Ectodermal cell (in vitro differentiated cells): ENCODE data around the gene TRPM8.

ENCODE experiments used
- H3K27ac ChIP-seq: 2 replicates; pipeline ENCODE4 v1.7.0; 2013; ENCODE audit warnings: mild to moderate bottlenecking, low read depth, low read length; ENCODE audit not compliant: insufficient read depth, poor library complexity, severe bottlenecking
- H3K27me3 ChIP-seq: 2 replicates; pipeline ENCODE4 v1.7.0; 2013; ENCODE audit warnings: mild to moderate bottlenecking, low read length; ENCODE audit not compliant: insufficient read depth, control insufficient read depth, poor library complexity, severe bottlenecking
- H3K36me3 ChIP-seq: one replicate; pipeline ENCODE4 v1.7.0; 2013; ENCODE audit warnings: low read length; ENCODE audit not compliant: control insufficient read depth, insufficient read depth
- H3K4me1 ChIP-seq: one replicate; pipeline ENCODE4 v1.7.0; 2013; ENCODE audit warnings: low read length; ENCODE audit not compliant: control insufficient read depth, insufficient read depth
- H3K4me3 ChIP-seq: 2 replicates; pipeline ENCODE4 v1.7.0; 2013; ENCODE audit warnings: low read depth, low read length, control low read depth; ENCODE audit not compliant: insufficient read depth
- H3K9me3 ChIP-seq: 2 replicates; pipeline ENCODE4 v1.7.0; 2013; ENCODE audit warnings: mild to moderate bottlenecking, low read length, moderate library complexity; ENCODE audit not compliant: control insufficient read depth
- WGBS, 2 experiments: methylation state at CpG; one replicate each; pipeline ENCODE4 v1.1.7; 2013; ENCODE audit warnings: missing lambda C conversion rate in 2 of 2; 5-methylcytosine and 5-hydroxymethylcytosine counted together

TRPM8 gene

DNA sequence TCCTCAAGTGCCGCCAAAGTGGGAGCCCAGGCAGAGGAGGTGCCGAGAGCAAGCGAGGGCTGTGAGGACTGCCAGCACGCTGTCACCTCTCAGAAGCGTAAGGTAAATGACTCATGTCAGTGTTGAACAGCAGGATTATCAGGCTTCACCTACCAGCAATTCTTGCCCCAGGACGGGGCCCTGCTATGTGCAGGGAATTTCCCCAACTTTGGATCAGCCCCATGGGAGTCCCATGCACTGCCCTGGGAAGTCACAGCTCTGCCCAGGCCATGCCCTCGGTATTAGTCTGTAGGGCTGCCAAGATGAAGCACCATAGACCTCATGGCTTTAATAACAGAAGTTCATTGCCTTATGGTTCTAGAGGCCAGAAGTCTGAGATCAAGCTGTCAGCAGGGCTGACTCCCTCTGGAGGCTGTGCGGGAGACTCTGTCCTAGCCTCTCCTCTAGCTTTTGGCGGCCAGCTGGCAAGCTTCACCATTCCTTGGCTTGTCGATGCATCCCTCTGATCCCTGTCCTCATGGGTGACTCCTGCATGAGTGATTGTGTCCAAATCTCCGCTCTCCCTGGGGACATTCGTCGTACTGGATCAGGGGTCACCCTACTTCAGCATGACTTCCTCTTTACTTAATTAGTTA, 55.9 kb downstream of the TRPM8 start:
- Histone ChIP-seq H3K36me3 (no peaks in the 10 kb centered on the region), H3K27ac (no peak overlapping the region), H3K9me3 (no peaks in the 10 kb centered on the region), H3K4me1 (no peaks in the 10 kb centered on the region), H3K27me3 (no peaks in the 10 kb centered on the region), H3K4me3 (no peak overlapping the region)
- 94% methylated on average over 13 of the region's 13 CpGs for WGBS, 2 experiments

DNA sequence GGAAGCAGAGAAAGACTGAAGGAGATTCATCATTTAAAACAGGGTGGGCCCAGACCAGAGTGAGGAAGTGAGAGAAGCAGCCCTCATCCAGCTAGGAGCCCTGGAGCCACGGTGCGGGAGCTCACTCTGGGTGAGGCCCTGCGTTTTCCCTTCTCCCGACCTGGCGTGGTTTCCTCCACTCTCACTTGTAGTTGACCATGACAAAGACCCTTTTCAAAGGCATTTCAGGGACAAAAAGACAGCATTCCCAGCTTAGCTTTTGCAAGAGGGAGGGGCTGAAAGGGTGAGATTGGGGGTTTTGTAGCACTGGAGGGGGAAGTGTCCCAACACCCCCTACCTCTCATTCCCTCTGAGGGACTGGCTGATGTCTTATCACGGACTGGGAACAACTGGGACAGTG, 56.6 kb downstream of the TRPM8 start:
- Histone ChIP-seq H3K27ac (no peak overlapping the region), H3K4me3 (no peak overlapping the region), H3K27me3 (no peaks in the 10 kb centered on the region), H3K9me3 (no peaks in the 10 kb centered on the region), H3K36me3 (no peaks in the 10 kb centered on the region), H3K4me1 (no peaks in the 10 kb centered on the region)
- 70 to 81% methylated on average over 6 of the region's 6 CpGs for WGBS, 2 experiments

DNA sequence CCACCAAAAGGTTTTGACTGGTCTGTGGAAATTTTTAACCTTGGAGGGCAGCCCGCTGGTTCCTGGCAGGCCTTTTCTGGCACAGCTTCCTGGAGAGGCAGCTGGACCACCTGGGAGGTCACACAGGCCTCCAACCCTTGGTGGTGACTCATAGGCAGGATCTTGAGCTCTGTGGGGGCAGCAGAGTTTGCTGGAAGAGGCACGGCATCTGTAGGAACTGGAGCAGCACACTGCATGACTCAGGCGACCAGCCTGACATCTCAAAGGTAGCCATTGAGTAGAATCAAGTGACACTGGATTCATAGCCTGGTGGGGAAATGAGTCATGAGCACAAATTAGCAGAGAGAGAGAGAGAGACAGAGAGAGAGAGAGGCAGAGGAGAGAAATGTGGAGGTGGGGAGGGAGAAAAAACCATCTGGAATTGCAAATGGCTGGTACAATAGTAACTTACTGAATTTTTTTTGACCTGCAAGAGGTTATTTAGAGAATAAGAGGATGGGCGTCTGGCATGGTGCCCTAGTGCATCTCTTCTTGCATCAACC, 57.4 kb downstream of the TRPM8 start:
- WGBS, 2 experiments, result 84 to 87% methylated on average over 4 of the region's 4 CpGs
- no peak overlapping the region for H3K27ac ChIP-seq

DNA sequence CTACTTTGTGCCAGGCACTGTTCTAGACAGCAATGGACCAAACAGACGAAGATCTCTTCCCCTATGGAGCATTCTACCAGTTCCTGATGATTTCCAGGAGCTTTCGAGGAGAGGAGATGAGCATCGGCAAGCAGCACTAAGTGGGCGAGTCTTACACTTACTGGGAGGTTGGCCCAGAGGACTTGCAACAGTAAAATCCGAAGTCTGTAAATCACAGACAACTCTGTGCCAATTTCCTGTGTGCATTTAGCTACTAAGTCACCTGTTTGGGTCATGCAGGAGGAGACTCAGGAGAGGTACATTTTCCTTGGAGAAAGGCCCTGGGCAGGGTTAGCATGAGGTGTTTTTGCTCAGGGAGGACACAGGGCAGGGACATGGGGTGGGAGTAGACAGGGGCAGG, 58.9 kb downstream of the TRPM8 start:
- H3K36me3 ChIP-seq, result no peaks in the 10 kb centered on the region
- WGBS, 2 experiments, result 92% methylated on average over 5 of the region's 5 CpGs
- H3K4me1 ChIP-seq, result no peaks in the 10 kb centered on the region
- H3K27me3 ChIP-seq, result no peaks in the 10 kb centered on the region
- no peaks in the 10 kb centered on the region for H3K9me3 ChIP-seq
- no peak overlapping the region for H3K27ac ChIP-seq
- no peak overlapping the region for H3K4me3 ChIP-seq

More for the DNA sequence above, 57.4 kb downstream of the TRPM8 start:
- H3K36me3 ChIP-seq, result no peaks in the 10 kb centered on the region
- no peak overlapping the region for H3K4me3 ChIP-seq
- no peaks in the 10 kb centered on the region for H3K4me1 ChIP-seq
- no peaks in the 10 kb centered on the region for H3K9me3 ChIP-seq
- H3K27me3 ChIP-seq, result no peaks in the 10 kb centered on the region

DNA sequence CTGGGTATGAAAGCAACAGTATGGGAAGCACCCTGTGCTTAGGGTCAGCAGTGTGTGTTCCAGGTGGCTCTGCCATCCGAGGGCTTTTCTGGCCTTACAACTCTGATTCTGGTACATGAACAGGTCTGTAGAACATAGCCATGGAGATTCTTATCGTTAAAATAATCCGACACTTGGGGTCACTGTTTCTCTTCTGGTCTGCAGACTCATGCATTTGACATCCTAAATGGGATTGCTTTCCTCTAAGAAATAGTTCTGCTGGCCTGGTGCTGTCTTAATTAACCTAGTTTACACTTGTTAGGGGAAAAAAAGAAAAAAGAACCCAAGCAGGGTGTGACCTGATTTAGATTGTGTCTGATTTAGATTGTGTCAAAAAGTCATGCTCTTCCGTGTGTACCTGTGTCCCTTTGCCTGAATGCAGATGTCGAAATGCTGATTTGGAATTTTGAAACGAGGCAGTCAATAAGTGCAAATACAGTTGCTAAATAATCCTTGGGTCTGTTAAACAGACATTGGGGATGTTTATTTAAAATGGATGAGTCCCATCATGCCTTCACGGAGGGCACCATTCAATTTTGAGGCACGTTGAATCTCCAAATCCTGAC, 59.6 kb downstream of the TRPM8 start:
- WGBS, 2 experiments, result 74 to 75% methylated on average over 8 of the region's 8 CpGs
- Histone ChIP-seq H3K4me3 (no peak overlapping the region), H3K4me1 (no peaks in the 10 kb centered on the region), H3K27me3 (no peaks in the 10 kb centered on the region), H3K9me3 (no peaks in the 10 kb centered on the region), H3K36me3 (no peaks in the 10 kb centered on the region), H3K27ac (no peak overlapping the region)

DNA sequence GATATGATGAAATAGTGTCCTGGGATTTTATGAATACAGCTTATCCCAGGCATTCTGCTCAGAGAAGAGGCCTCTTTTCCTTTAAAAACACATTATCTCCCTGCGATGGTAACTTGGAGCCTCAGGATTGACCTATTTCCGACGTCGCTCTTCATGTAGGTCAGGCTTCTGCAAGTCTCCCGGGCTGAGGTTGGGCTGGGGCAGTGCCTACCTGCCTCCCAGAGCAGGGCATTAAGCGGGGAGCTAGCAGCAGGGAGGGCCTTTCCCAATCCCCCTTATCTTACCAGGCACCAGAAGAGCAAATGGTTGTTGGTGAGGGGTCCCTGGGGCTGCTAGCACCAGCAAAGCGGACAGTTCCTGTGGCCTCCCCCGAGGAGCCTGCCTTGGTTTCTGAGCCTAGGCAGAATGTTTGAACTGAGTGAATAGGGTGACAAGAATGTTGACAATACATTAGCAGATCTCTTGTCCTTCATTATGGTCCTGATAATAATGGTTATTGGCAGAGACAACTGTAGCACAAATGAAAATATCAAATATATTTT, 60.2 kb downstream of the TRPM8 start:
- Histone ChIP-seq H3K27ac (no peak overlapping the region), H3K4me1 (no peaks in the 10 kb centered on the region)

DNA sequence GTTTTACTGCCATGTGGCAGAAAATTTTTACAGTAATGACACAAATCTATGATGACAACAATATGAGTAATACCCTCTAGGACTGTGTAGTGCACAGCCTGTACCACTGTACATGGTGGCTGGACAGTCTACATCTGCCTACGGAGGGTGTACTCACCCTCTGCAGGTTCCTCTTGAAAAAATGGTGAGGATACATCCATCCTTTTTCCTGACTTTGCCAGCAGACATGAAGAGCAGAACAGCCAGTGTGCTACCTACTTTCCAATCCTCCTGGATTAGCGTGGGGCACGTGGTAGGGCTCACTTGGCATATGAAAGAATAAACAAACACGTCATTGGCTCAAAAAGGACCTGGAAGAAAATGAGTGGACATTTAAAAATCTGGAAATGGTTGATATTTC, 62.6 kb downstream of the TRPM8 start:
- no peak overlapping the region for H3K27ac ChIP-seq
- H3K9me3 ChIP-seq, result no peaks in the 10 kb centered on the region
- no peak overlapping the region for H3K4me3 ChIP-seq
- 79 to 80% methylated on average over 4 of the region's 4 CpGs for whole genome bisulfite sequencing, 2 experiments
- H3K36me3 ChIP-seq, result no peaks in the 10 kb centered on the region
- H3K27me3 ChIP-seq, result no peaks in the 10 kb centered on the region
- H3K4me1 ChIP-seq, result no peaks in the 10 kb centered on the region

More for the DNA sequence above, 60.2 kb downstream of the TRPM8 start:
- H3K4me3 ChIP-seq, result no peak overlapping the region
- H3K9me3 ChIP-seq, result no peaks in the 10 kb centered on the region
- no peaks in the 10 kb centered on the region for H3K27me3 ChIP-seq
- H3K36me3 ChIP-seq, result no peaks in the 10 kb centered on the region
- WGBS, 2 experiments, result 81 to 85% methylated on average over 8 of the region's 8 CpGs

DNA sequence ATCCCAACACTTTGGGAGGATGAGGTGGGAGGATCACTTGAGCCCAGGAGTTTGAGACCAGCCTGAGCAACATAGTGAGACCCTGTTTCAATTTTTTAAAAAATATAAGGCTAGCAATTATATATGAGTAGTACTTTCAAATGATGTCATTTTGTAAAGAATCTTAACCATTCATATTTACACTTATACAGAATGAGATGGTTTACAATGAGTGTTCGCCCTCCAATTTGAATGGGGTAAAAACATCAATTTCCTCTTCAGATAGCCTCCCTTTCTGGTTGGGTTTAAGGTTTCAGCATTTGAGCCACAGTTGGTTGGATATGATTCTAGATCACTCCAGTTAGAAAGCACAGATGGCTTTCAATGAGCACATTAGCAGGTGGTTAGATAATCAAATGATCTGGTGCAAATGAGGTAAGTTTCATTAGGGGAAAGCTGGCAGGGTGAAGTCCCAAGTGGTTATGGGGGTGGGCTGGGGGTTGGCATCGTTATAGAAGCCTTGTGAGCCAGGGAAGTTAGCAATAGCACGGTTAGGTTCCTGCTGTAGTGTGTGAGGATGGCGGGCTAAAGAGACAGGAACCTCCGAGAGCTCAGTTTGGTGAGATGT, 63.9 kb downstream of the TRPM8 start:
- H3K4me3 ChIP-seq, result no peak overlapping the region
- no peaks in the 10 kb centered on the region for H3K27me3 ChIP-seq
- no peaks in the 10 kb centered on the region for H3K4me1 ChIP-seq
- no peaks in the 10 kb centered on the region for H3K36me3 ChIP-seq
- H3K27ac ChIP-seq, result no peak overlapping the region
- WGBS, 2 experiments, result 94 to 95% methylated on average over 5 of the region's 5 CpGs
- H3K9me3 ChIP-seq, result no peaks in the 10 kb centered on the region

DNA sequence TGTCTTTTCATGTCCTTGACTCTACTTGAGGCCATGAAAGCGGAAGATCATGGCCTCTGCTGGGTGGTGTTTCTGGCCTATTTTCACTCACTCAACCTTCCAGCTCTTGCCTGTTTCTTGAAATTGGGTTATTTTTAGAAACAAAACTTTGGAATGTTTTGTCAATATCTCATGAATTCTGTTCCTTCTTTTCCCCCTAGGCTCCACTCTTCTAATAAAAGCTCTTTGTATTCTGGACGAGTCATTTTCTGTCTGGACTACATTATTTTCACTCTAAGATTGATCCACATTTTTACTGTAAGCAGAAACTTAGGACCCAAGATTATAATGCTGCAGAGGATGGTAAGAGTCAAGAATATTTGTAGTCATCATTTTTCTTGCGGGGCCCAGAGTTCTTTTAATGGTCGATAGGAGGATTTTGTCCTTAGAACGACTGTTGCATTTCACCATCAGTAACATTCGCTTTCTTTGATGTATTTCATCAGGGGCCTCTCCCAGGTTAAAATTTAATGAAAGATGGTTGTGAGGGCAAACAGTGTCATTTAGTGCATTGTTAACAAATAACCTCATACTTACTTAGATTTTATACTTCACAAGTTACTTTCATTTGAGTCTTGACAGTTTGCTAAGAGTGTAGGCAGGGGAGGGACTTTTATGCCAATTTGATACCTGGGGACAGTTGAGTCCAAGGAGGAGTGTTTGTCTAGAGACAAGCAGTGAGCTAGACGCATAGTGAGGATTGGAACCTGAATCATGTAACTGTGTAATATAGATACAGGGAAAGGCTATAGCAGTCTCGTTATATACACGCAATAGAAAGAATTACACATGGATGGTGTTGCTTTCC, 64.6 kb downstream of the TRPM8 start:
- no peaks in the 10 kb centered on the region for H3K9me3 ChIP-seq
- H3K27me3 ChIP-seq, result no peaks in the 10 kb centered on the region
- WGBS, 2 experiments, result 92 to 97% methylated on average over 9 of the region's 9 CpGs
- H3K27ac ChIP-seq, result no peak overlapping the region
- H3K4me3 ChIP-seq, result no peak overlapping the region
- no peaks in the 10 kb centered on the region for H3K36me3 ChIP-seq
- no peaks in the 10 kb centered on the region for H3K4me1 ChIP-seq
